Kidney capillary endothelial cell (primary cell): Measurements from ENCODE around the gene IL1R1.

Experiments
- DNase-seq: peaks from one replicate; pipeline ENCODE4 v3.0.0-alpha.2; 2018; ENCODE audit warnings: low spot score

Gene IL1R1

DNA sequence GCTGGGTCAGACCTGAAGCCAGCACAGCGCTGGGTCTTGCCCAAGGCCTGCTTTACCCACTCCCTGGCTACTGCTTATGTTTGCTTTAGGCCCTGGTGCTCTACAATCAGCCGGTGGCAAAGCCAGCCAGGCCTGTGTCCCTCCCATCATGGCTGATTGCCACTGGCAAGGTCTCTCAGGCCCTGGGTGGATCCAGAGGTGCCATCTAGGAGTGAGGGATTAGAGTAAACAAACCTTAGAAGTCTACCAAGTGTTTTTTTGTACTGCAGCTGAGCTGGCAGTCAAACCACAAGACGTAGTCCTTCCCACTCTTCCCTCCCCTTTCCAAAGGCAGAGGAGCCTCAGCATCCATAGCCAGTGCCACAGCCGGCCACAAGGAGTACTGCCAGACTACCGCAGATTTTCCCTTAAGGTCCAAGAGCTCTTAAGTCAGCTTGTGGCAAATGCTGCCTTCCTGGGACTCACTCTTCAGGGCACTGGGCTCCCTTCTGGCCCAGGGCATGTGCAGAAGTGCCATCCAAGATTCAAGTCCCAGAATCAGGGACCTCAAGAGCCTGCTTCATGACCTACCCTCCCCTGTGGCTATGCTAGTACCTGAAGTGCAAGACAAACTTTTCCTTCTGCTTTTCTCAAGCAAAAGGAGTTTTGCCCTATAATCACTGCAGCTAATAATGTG lies 64.3 kb downstream of the IL1R1 start:
- no peak for DNase-seq

DNA sequence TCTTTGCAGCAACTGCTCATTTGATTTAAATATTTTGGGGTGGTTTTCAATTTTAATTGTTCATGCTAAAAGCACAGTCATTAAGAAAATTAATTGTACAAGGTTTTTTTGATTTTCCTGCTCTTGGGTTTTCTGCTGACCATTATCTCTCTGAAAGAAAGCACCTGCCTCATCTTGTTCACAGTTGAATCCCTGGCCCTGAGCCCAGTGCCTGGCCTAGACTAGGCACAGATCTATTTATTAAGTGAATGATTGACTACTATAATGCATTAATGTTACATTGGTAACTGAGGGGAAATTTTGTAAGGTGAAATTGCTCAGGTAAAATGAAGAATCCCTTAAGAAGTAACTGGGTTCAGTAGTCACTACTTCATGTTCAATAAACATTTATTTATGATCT lies 66.2 kb downstream of the IL1R1 start:
- DNase-seq: no peak

DNA sequence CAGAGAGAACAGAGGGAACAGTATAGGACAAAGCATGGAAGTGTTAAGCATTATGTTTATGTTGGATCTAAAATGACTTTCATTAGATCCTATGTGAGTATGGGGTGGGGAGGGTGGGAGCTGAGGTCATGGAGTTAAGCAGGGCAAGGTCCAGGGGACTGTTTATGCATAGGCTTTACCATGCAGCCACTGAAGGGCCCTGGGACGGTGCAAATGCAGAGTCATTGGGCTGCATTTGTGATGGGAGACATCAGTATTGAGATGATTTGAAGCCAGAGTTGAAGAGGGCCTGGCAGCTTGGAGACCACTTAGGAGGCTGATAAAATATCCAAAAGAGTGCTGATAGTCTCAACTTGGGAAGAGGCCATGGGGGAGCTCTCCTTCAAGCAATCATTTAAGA lies 66.9 kb downstream of the IL1R1 start:
- DNase-seq: no peak

DNA sequence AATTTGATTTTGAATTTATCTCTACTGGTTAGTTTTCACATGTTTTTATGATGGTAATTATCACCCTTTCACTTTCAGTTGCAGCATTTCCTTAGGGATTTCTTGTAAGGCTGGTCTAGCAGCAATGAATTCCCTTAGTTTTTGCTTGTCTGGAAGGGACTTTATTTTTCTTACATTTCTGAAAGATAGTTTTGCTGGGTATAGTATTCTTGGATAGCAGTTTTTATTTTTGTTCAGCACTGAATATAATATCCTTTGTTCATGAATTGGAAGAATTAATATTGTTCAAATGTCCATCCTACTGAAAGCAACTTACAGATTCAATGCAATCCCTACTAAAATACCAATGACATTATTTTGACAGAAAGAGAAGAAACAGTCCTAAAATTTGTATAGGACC lies 74.5 kb downstream of the IL1R1 start:
- DNase-seq: no peak

DNA sequence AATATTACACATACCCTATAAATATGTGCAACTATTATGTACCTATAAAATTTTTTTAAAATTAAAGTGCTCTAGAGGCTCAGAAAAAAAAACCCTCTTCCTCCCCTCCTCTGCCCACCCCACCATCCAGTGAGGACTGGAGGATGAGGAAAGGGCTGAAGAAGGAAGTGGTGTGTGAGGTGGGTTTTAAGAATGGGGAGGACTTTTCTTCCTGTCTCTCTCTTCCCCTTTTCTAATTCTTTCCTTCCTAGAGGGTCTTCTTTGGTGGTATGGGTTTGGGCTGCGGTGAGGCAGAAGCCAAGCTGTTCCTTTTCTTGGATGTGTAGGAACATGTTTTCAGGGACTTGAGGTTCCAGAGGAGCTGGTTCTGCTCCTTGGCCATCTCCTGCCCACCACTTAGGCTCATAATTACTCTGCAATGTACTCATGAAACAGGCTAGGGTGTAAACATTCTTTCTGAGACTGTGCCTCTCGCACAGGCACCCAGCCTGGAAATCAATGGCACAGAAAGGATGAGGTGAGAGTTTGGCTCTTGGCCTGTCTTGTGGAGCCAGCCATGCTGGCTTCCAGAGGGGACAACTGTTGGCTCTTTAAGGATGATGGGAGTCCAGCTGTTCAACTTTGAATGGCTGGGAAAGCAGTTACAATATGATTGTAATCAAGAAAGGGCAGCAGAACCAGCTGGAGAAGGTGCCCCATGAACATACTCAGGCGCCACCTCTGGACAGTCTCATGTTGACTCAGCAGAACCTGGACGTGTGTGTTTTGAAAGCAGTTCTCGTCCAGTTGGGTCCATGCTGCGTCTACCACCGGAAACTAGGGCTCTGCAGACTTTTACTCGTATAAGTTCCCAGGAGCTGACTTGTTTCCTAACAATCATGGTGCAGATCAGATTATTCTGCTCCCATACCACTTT lies 82.5 kb downstream of the IL1R1 start:
- no peak for DNase-seq

DNA sequence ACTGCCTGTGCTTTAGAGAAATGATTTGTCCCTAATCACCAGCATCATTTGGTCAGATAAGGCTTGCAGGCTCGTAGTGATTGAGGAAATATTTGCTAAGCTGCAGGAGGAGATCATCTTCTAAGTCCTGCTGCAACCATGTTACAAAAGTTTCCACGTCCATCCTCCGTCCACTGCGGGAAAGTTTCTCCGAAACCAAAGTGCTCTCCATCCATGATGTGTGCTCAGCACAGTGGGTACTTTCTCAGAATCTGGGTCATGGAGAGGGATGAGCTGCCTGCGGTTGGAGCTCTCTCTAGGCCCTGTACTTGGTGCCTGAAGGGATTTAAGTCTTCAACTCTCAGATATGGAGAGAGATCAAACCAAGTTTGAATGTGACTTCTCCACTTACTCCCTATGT lies 83.6 kb downstream of the IL1R1 start:
- no peak for DNase-seq

DNA sequence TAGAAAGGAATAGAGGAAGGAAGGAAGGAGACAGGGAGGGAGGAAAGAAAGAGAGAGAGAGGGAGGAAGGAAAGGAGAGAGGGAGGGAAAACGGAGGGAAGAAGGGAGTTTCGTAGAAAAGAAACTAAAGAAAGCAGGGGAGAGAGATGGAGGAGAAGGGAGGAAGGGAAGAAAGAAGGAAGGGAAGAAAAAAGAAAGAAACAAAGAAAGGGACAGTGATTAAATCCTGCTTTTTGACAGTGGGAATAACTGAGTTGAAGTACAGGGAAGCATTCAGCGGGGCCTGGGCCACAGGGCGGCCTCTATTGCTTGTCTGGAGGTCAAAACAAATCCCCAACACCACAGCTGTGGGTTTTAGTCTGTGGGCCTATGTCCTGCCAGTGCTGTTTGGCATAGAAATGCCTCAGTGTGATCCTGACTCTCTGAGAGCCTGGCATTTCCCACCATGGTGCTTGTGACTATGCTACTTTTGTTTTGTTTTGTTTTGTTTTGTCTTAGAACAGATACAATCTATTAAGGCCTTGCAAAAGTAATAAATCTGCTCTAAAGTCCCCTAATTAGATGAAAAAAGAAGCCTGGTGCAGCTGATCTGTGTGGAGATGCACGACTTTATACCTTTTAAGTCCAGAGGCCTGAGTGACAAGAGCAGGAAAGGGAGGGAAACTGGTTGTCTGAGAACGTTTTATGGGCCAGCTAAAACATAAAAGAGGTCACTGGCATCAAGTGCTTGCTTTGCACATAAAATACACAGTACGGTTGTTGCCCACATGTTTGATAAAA lies 84.3 kb downstream of the IL1R1 start:
- no peak for DNase-seq

DNA sequence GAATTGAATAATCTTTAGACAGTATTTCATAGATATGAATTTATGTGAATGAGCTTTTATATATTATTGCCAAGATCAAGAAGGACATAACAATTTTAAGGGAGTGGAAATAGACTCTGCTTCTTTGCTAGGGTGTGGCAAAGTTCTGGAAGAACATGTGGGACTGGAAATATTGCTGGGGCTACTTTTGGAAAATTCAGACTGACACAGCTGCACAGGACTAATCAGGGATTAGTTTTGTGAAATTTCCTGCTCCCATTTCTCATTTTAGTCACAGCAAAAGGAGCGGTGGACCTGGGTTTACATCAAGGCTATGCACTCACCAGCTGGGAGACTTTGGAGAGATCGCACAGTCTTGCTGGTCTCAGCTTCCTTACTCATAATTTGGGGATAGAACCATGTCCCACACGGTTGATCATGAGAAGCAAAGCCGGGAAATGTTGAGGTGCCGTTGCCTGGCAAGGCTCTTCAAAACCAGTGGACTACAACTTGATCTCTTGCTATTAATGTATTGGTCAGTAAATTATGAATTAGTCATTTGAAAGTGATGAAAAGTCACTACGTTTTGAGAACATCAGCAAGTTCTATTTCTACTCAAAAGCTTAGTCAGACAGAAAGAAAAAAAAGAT lies 86.7 kb downstream of the IL1R1 start:
- DNase-seq: no peak
